ENCODE measurements around the gene ADAMTS2. TPM values are rescaled to one million over a fixed set of nuclear protein-coding genes. Genes with fewer than 3 reads are reported as not detected.

ADAMTS2 gene
- total RNA-seq, 1 donor from 2014 or later: 1.2 TPM

DNA sequence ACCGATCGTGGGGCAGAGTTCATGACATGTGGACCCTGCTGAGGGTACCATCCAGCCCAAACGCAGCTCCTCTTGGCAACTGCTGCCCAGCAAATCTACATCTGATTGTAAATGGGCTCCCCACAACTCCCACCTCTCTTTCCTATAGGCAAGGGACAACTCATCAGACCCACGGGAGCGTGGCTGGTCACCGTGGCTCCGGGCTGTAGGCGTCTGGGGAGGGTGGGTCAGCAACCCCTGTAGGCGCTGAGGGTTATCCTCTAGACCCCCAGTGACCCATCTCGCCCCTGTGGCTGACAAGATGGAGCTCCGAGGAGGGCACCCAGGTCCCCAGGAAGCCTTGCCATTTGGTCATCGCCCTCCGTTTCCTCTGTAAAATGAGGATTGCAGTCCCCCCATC is 162.7 kb downstream of the ADAMTS2 start:
- no peaks in the 10 kb centered on the region for H3K36me3 Mint-ChIP-seq
- no peaks in the 10 kb centered on the region for H3K36me3 ChIP-seq
- no peaks in the 10 kb centered on the region for H4K20me1 ChIP-seq (ENCODE audit: low read depth)
- peaks cover 4% of the 10 kb centered on the region for H3K4me1 ChIP-seq
- H3K79me2 ChIP-seq (ENCODE audit: low read depth): no peaks in the 10 kb centered on the region
- H3K4me3 Mint-ChIP-seq: no peak overlapping the region
- no peaks in the 10 kb centered on the region for H3K27me3 ChIP-seq
- no peak overlapping the region for H3K27ac Mint-ChIP-seq
- H3K4me2 ChIP-seq: no peak overlapping the region
- TF ChIP-seq EZH2phosphoT487 (IDR thresholded peaks at IDR 0.05): no peak
- TF ChIP-seq, protein P1, sequence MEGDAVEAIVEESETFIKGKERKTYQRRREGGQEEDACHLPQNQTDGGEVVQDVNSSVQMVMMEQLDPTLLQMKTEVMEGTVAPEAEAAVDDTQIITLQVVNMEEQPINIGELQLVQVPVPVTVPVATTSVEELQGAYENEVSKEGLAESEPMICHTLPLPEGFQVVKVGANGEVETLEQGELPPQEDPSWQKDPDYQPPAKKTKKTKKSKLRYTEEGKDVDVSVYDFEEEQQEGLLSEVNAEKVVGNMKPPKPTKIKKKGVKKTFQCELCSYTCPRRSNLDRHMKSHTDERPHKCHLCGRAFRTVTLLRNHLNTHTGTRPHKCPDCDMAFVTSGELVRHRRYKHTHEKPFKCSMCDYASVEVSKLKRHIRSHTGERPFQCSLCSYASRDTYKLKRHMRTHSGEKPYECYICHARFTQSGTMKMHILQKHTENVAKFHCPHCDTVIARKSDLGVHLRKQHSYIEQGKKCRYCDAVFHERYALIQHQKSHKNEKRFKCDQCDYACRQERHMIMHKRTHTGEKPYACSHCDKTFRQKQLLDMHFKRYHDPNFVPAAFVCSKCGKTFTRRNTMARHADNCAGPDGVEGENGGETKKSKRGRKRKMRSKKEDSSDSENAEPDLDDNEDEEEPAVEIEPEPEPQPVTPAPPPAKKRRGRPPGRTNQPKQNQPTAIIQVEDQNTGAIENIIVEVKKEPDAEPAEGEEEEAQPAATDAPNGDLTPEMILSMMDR (IDR thresholded peaks at IDR 0.05): no peak
- TF ChIP-seq EZH2 (IDR thresholded peaks at IDR 0.05): no peak
- no peak overlapping the region for H3K9ac ChIP-seq
- DNase-seq (ENCODE audit: low spot score): no peak
- H2AFZ ChIP-seq (replicated peaks): no peak overlapping the region
- H3K9me3 ChIP-seq (ENCODE audit: low read depth): no peaks in the 10 kb centered on the region
- no peaks in the 10 kb centered on the region for H3K9me3 Mint-ChIP-seq
- H3K27me3 Mint-ChIP-seq (ENCODE audit: insufficient read depth, low read depth): peaks cover 5% of the 10 kb centered on the region
- no peak overlapping the region for H3K4me3 ChIP-seq
- peaks cover 15% of the 10 kb centered on the region for H3K4me1 Mint-ChIP-seq
- H3F3A ChIP-seq (ENCODE audit: low read depth): no peaks in the 10 kb centered on the region
- no peak overlapping the region for H3K27ac ChIP-seq

DNA sequence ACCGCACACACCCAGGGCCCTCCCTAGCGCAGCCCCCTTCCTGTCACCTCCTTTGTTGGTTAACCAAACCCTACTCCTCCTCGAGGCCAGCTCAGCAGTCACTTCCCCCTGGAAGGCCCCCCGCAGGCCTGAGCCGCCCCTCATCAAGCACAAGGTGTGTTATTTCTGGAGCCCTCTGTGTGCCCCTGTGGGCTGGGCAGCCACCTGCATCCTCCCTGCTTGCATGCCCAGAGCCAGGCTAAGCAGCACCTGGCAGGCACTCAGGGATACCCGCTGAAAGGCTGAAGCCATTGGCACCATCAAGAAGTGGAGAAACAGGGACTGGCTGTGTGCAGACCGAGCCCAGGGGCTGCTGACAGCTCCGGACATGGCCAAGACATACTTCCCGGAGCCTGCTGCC is 163.3 kb downstream of the ADAMTS2 start:
- H3K4me1 Mint-ChIP-seq: peaks cover 10% of the 10 kb centered on the region
- Histone ChIP-seq H3K27me3 (no peaks in the 10 kb centered on the region), H3K4me3 (no peak overlapping the region), H3K4me2 (no peak overlapping the region), H3K36me3 (no peaks in the 10 kb centered on the region), H3K9me3 (ENCODE audit: low read depth) (no peaks in the 10 kb centered on the region), H3K4me1 (peaks cover 4% of the 10 kb centered on the region), H3K79me2 (ENCODE audit: low read depth) (no peaks in the 10 kb centered on the region), H3F3A (ENCODE audit: low read depth) (no peaks in the 10 kb centered on the region), H3K27ac (no peak overlapping the region), H4K20me1 (ENCODE audit: low read depth) (no peaks in the 10 kb centered on the region), H3K9ac (no peak overlapping the region), H2AFZ (replicated peaks) (no peak overlapping the region)
- H3K9me3 Mint-ChIP-seq: peaks cover under 1% of the 10 kb centered on the region
- H3K27ac Mint-ChIP-seq: no peak overlapping the region
- H3K4me3 Mint-ChIP-seq: no peak overlapping the region
- H3K36me3 Mint-ChIP-seq: no peaks in the 10 kb centered on the region
- H3K27me3 Mint-ChIP-seq (ENCODE audit: insufficient read depth, low read depth): peaks cover 5% of the 10 kb centered on the region
- TF ChIP-seq EZH2 (IDR thresholded peaks at IDR 0.05): no peak
- TF ChIP-seq, protein P1 (IDR thresholded peaks at IDR 0.05): no peak
- no peak for TF ChIP-seq EZH2phosphoT487 (IDR thresholded peaks at IDR 0.05)
- DNase-seq (ENCODE audit: low spot score): no peak

DNA sequence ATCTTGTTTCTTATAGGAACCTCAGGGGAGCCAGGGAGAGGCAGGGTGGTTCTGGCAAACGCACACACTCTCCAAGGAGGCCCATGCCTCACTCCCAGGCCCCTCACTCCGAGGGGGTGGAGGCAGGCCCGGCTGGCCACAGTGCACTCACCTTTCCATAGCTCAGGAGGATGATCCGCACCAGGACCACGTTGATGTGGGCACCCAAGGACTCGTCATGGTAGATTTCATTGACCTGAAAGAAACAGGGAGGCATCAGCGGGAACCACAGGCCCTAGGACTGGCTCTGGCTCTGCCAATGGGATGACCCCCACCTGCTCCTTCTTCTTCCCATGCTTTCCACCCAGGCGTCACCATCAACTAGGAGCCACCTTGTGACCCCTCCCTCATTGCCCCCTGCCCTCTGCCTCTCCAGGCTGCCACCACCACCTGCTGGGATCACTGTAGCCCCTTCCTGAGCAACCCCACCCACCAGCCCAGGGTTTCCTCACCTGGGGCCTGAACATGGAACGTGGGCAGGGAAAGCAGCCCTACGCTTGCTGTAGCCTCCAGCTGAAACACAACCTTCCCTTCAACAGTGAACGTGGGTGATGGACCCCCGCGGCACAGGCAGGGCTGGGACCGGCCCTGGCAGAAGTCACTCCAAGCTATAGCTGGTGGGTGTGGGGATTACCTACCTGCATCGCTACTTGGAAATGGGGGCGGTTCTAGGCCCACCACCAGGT is 164.2 kb downstream of the ADAMTS2 start:
- peaks cover 5% of the 10 kb centered on the region for H3K27me3 Mint-ChIP-seq (ENCODE audit: insufficient read depth, low read depth)
- H3K27me3 ChIP-seq: no peaks in the 10 kb centered on the region
- no peak overlapping the region for H3K27ac ChIP-seq
- H3F3A ChIP-seq (ENCODE audit: low read depth): no peaks in the 10 kb centered on the region
- DNase-seq (ENCODE audit: low spot score): no peak
- no peak overlapping the region for H3K27ac Mint-ChIP-seq
- no peak overlapping the region for H2AFZ ChIP-seq (replicated peaks)
- no peak overlapping the region for H3K4me2 ChIP-seq
- H3K79me2 ChIP-seq (ENCODE audit: low read depth): no peaks in the 10 kb centered on the region
- H3K36me3 ChIP-seq: no peaks in the 10 kb centered on the region
- H3K9me3 Mint-ChIP-seq: peaks cover 2% of the 10 kb centered on the region
- peaks cover 4% of the 10 kb centered on the region for H3K4me1 ChIP-seq
- no peak overlapping the region for H3K4me3 ChIP-seq
- H3K36me3 Mint-ChIP-seq: no peaks in the 10 kb centered on the region
- H3K4me1 Mint-ChIP-seq: peaks cover 7% of the 10 kb centered on the region
- TF ChIP-seq, protein P1 (IDR thresholded peaks at IDR 0.05): no peak
- TF ChIP-seq EZH2 (IDR thresholded peaks at IDR 0.05) (no peak), EZH2phosphoT487 (IDR thresholded peaks at IDR 0.05) (no peak)
- H3K9me3 ChIP-seq (ENCODE audit: low read depth): no peaks in the 10 kb centered on the region
- no peak overlapping the region for H3K4me3 Mint-ChIP-seq
- no peak overlapping the region for H3K9ac ChIP-seq
- no peaks in the 10 kb centered on the region for H4K20me1 ChIP-seq (ENCODE audit: low read depth)

All from neural progenitor cell (in vitro differentiated cells).